Loucy (cell line): Measurements from ENCODE around the gene EFCAB12.

ENCODE experiments used
- H2AFZ ChIP-seq: fragments of 200-600 bp; sonication (generic); 2 replicates; pipeline ENCODE4 v1.6.0; 2016; ENCODE audit warnings: antibody characterized with exemption, mild to moderate bottlenecking, low read length, moderate library complexity
- H3F3A ChIP-seq: fragments of 200-600 bp; 2 replicates; pipeline ENCODE4 v1.6.0; 2016; ENCODE audit warnings: antibody characterized with exemption, low read depth, mild to moderate bottlenecking
- H3K27me3 ChIP-seq: fragments of 200-600 bp; sonication (generic); 2 replicates; pipeline ENCODE4 v1.6.1; 2014; ENCODE audit warnings: low read length, mild to moderate bottlenecking; ENCODE audit not compliant: insufficient read depth, poor library complexity, severe bottlenecking
- H3K36me3 ChIP-seq: fragments of 200-600 bp; sonication (generic); 2 replicates; pipeline ENCODE4 v1.6.1; 2016; ENCODE audit warnings: low read length; ENCODE audit not compliant: insufficient read depth
- H3K4me1 ChIP-seq: fragments of 200-600 bp; sonication (generic); 2 replicates; pipeline ENCODE4 v1.5.1; 2014; ENCODE audit warnings: low read length, mild to moderate bottlenecking; ENCODE audit not compliant: insufficient read depth, poor library complexity, severe bottlenecking
- H3K4me2 ChIP-seq: fragments of 200-600 bp; sonication (generic); 2 replicates; pipeline ENCODE4 v1.6.0; 2014; ENCODE audit warnings: antibody characterized with exemption, low read length, low read depth, mild to moderate bottlenecking; ENCODE audit not compliant: poor library complexity, severe bottlenecking
- H3K4me3 ChIP-seq: fragments of 200-600 bp; sonication (generic); 2 replicates; pipeline ENCODE4 v1.5.1; 2014; ENCODE audit warnings: low read length, mild to moderate bottlenecking, mixed read lengths; ENCODE audit not compliant: poor library complexity, severe bottlenecking
- H3K79me2 ChIP-seq: fragments of 200-600 bp; sonication (generic); 2 replicates; pipeline ENCODE4 v1.6.1; 2014; ENCODE audit warnings: low read length; ENCODE audit not compliant: insufficient read depth
- H3K9ac ChIP-seq: fragments of 200-600 bp; sonication (generic); 2 replicates; pipeline ENCODE4 v1.6.0; 2014; ENCODE audit warnings: mild to moderate bottlenecking, low read depth, low read length, moderate library complexity; ENCODE audit not compliant: poor library complexity, severe bottlenecking
- H3K9me2 ChIP-seq: fragments of 200-600 bp; sonication (generic); replicated peaks from 2 replicates; pipeline ENCODE4 v1.6.1; 2016; ENCODE audit warnings: low read depth, low read length, mixed read lengths
- H3K9me3 ChIP-seq: fragments of 200-600 bp; sonication (generic); 2 replicates; pipeline ENCODE4 v1.6.1; 2014; ENCODE audit warnings: mild to moderate bottlenecking, antibody characterized with exemption, low read length, low read depth; ENCODE audit not compliant: insufficient read depth
- H4K20me1 ChIP-seq: fragments of 200-600 bp; sonication (generic); 2 replicates; pipeline ENCODE4 v1.6.0; 2014; ENCODE audit warnings: antibody characterized with exemption, low read length, mild to moderate bottlenecking; ENCODE audit not compliant: insufficient read depth, poor library complexity, severe bottlenecking
- CTCF ChIP-seq: fragments of 200-600 bp; sonication (generic); conservative IDR thresholded peaks from 2 replicates; pipeline ENCODE4 v1.5.1; 2014; ENCODE audit warnings: mild to moderate bottlenecking, antibody characterized with exemption, low read length
- EZH2phosphoT487 ChIP-seq: fragments of 200-600 bp; IDR thresholded peaks from 2 replicates; pipeline ENCODE4 v1.6.1; 2018; ENCODE audit warnings: antibody characterized with exemption, mild to moderate bottlenecking, moderate library complexity, borderline replicate concordance

EFCAB12 gene

GRCh38 chr3:129382366-129382765 lies 46.1 kb downstream of the EFCAB12 start:
- peaks cover 7% of the 10 kb centered on the region; the same call in 1 of the 2 replicates for H3K36me3 ChIP-seq
- no peak overlapping the region for H3K4me3 ChIP-seq
- no peaks in the 10 kb centered on the region for H4K20me1 ChIP-seq
- H3K4me1 ChIP-seq = no peaks in the 10 kb centered on the region
- H3F3A ChIP-seq = no peaks in the 10 kb centered on the region
- TF ChIP-seq EZH2phosphoT487 = no peak
- TF ChIP-seq CTCF = no peak
- H3K4me2 ChIP-seq = no peak overlapping the region
- H3K9ac ChIP-seq = no peak overlapping the region
- H3K79me2 ChIP-seq = no peaks in the 10 kb centered on the region
- H2AFZ ChIP-seq = no peak overlapping the region
- H3K27me3 ChIP-seq = no peaks in the 10 kb centered on the region
- H3K9me3 ChIP-seq = peaks cover 8% of the 10 kb centered on the region; the same call in 1 of the 2 replicates
- no peaks in the 10 kb centered on the region for H3K9me2 ChIP-seq

- peaks cover 8% of the 10 kb centered on the region; the same call in 1 of the 2 replicates for H3K9me3 ChIP-seq
- H2AFZ ChIP-seq = no peak overlapping the region
- no peak overlapping the region for H3K4me2 ChIP-seq
- no peaks in the 10 kb centered on the region for H3F3A ChIP-seq
- H3K36me3 ChIP-seq = no peaks in the 10 kb centered on the region
- no peak overlapping the region for H3K9ac ChIP-seq
- no peaks in the 10 kb centered on the region for H3K4me1 ChIP-seq
- H4K20me1 ChIP-seq = no peaks in the 10 kb centered on the region
- TF ChIP-seq EZH2phosphoT487 (no peak), CTCF (no peak)
- H3K79me2 ChIP-seq = no peaks in the 10 kb centered on the region
- no peak overlapping the region for H3K4me3 ChIP-seq
- H3K9me2 ChIP-seq = no peaks in the 10 kb centered on the region
- no peaks in the 10 kb centered on the region for H3K27me3 ChIP-seq
Observed at GRCh38 chr3:129379582-129380358, 48.7 kb downstream of the EFCAB12 start.

DNA sequence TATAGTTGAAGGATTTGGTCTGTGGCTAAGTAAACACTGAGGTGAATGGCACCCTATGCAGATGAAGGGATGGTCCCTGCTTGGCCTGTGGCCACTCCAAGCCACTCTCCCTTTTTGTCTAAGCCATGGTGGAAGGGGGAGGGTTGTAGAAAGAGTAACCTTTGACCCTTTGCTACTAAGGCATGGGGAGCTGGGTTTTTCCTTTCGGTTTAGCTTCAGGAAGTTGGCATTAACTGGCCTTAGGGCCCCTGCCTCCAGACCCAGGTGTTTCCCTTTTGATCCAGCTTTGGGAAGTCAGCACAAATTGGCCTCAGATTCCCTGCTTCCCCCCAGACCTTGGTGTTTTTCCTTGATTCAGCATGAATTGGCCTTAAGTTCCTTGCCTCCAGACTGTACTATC lies 49.5 kb downstream of the EFCAB12 start:
- Histone ChIP-seq H3K4me2 (no peak overlapping the region), H3K9ac (no peak overlapping the region), H3K27me3 (no peaks in the 10 kb centered on the region), H3K4me1 (no peaks in the 10 kb centered on the region), H4K20me1 (no peaks in the 10 kb centered on the region), H3K9me3 (peaks cover 8% of the 10 kb centered on the region; the same call in 1 of the 2 replicates), H3F3A (no peaks in the 10 kb centered on the region), H2AFZ (no peak overlapping the region), H3K36me3 (no peaks in the 10 kb centered on the region), H3K4me3 (no peak overlapping the region), H3K79me2 (no peaks in the 10 kb centered on the region), H3K9me2 (no peaks in the 10 kb centered on the region)
- TF ChIP-seq CTCF = no peak
- no peak for TF ChIP-seq EZH2phosphoT487
